ENCODE results near the gene TLK1. TPM values are rescaled to one million over a fixed set of nuclear protein-coding genes. Genes with fewer than 3 reads are reported as not detected.

Gene TLK1
- total and polyA plus RNA-seq, 2 of the 4 experiments (the other 2 are of a cell fraction), result 7.3 to 12.5 TPM

GRCh38 chr2:171072164-171072563, 88.5 kb downstream of the TLK1 start:
- WGBS, 2 experiments (ENCODE audit: extremely low coverage in 2 of 2, insufficient read length in 1 of 2), result no CpG with 5 or more reads among the region's 5 CpGs
- Histone ChIP-seq H3K9me3 (ENCODE audit: control insufficient read depth, insufficient read depth, low read length) (no peaks in the 10 kb centered on the region), H3K18ac (ENCODE audit: low read depth, low read length) (no peak overlapping the region), H3K27ac (ENCODE audit: insufficient read depth, low read length) (no peak overlapping the region), H4K91ac (ENCODE audit: insufficient read depth, low read depth, low read length) (no peak overlapping the region), H3K9me1 (ENCODE audit: insufficient read depth, low read length) (peaks cover 3% of the 10 kb centered on the region; the same call in 1 of the 2 replicates), H2BK5ac (ENCODE audit: low read depth, low read length, poor library complexity, severe bottlenecking) (no peak overlapping the region), H2AK9ac (replicated peaks; ENCODE audit: low read depth, low read length, poor library complexity) (no peak overlapping the region), H2AK5ac (ENCODE audit: low read depth, low read length) (no peak overlapping the region), H3K4ac (ENCODE audit: low read depth, low read length) (no peak overlapping the region), H3K23ac (ENCODE audit: low read depth, low read length) (no peak overlapping the region), H3K56ac (ENCODE audit: extremely low read depth, insufficient read depth, low read length) (no peak overlapping the region), H3K79me1 (ENCODE audit: low read depth in 1 of 2, low read length in 2 of 2) (peaks cover 14 to 28% of the 10 kb centered on the region in 2 experiments), H2BK20ac (ENCODE audit: low read depth, low read length) (no peak overlapping the region), H4K20me1 (ENCODE audit: insufficient read depth, low read length) (no peaks in the 10 kb centered on the region), H4K5ac (ENCODE audit: low read depth, low read length) (no peak overlapping the region), H3K4me2 (ENCODE audit: low read depth, low read length) (no peak overlapping the region), H3K4me1 (ENCODE audit: control insufficient read depth, insufficient read depth, low read length) (0 out of 2 replicates have a peak, but pooled peaks cover 1% of the 10 kb centered on the region), H3K36me3 (ENCODE audit: control insufficient read depth, insufficient read depth, low read length) (peaks cover 9% of the 10 kb centered on the region; the same call in 1 of the 2 replicates), H4K8ac (ENCODE audit: low read depth in 2 of 2, low read length in 2 of 2) (no peak overlapping the region), H2AFZ (replicated peaks; ENCODE audit: low read length, poor library complexity) (no peak overlapping the region), H2BK120ac (ENCODE audit: low read depth, low read length) (no peak overlapping the region), H3K4me3 (ENCODE audit: insufficient read depth, low read depth, low read length) (no peak overlapping the region), H3K14ac (replicated peaks; ENCODE audit: low read depth, low read length) (no peak overlapping the region), H3K27me3 (ENCODE audit: control insufficient read depth, insufficient read depth, low read length) (no peaks in the 10 kb centered on the region), H2BK15ac (ENCODE audit: low read depth, low read length) (no peak overlapping the region), H3K9ac (ENCODE audit: low read depth, low read length) (no peak overlapping the region)
- dilution Hi-C loops (cut with HindIII; ENCODE audit: low sequenced_read_pairs, unreplicated experiment) (no loop called here), in situ Hi-C loops (cut with MboI; ENCODE audit: low sequenced_read_pairs) (no loop called here), intact Hi-C loops (cut with micrococcal nuclease) (no loop called here)
- BruUV-seq (replicated peaks), result no TSS peak
- ChIA-PET CTCF (no interaction called here), POLR2A (ENCODE audit: unreplicated experiment) (no interaction called here)
- TF ChIP-seq RFX5 (IDR thresholded peaks at IDR 0.05; ENCODE audit: low read depth, low read length) (no peak), BHLHE40 (IDR thresholded peaks at IDR 0.05; ENCODE audit: low read depth, low read length) (no peak), MXI1 (IDR thresholded peaks at IDR 0.05; ENCODE audit: borderline replicate concordance, low read depth, low read length) (no peak), RAD21 (IDR thresholded peaks at IDR 0.05; ENCODE audit: low read length) (no peak), NFE2L2 (IDR thresholded peaks at IDR 0.05; ENCODE audit: low read depth, low read length) (no peak), RCOR1 (IDR thresholded peaks at IDR 0.05; ENCODE audit: insufficient replicate concordance, low read length) (no peak), ELK1 (IDR thresholded peaks at IDR 0.05; ENCODE audit: borderline replicate concordance, low read depth, low read length) (no peak)
- DNase-seq (no peak), ATAC-seq (ENCODE audit: low read depth) (no peak)
